Astrocyte (in vitro differentiated cells and primary cell): ENCODE measurements around the gene TTLL5.

ENCODE experiments used
- CTCF ChIP-seq: IDR thresholded peaks from 2 replicates; pipeline ENCODE4 v1.5.1; 2011; ENCODE audit warnings: low read depth, mild to moderate bottlenecking, inconsistent platforms, low read length, moderate library complexity; ENCODE audit not compliant: insufficient read depth
- EZH2 ChIP-seq: IDR thresholded peaks from 2 replicates; pipeline ENCODE4 v1.6.1; 2012; ENCODE audit warnings: mild to moderate bottlenecking, low read length, inconsistent platforms; ENCODE audit not compliant: insufficient read depth

GRCh38 chr14:75884198-75884611 is 223.2 kb downstream of the TTLL5 start:
- peak; percentile 31 for TF ChIP-seq CTCF
- TF ChIP-seq EZH2 = no peak
